GM18526 (cell line): Measurements from ENCODE around the gene GDF2.

Experiments
- POLR2A ChIP-seq: IDR thresholded peaks from 3 replicates; pipeline ENCODE4 v1.6.1; 2011; ENCODE audit not compliant: insufficient read length; ENCODE audit errors: extremely low read depth

GDF2 gene

GRCh38 chr10:47318706-47319105, 3.5 kb upstream of the GDF2 start:
- TF ChIP-seq POLR2A, result no peak

- TF ChIP-seq POLR2A, result no peak
These were observed 2.5 kb upstream of the GDF2 start for GRCh38 chr10:47319784-47320183.

GRCh38 chr10:47320812-47321211, 1.4 kb upstream of the GDF2 start:
- TF ChIP-seq POLR2A, result no peak

GRCh38 chr10:47321521-47322195, 596 bp upstream of the GDF2 start:
- no peak for TF ChIP-seq POLR2A

GRCh38 chr10:47323087-47323486, 833 bp downstream of the GDF2 start:
- TF ChIP-seq POLR2A, result no peak

- TF ChIP-seq POLR2A, result no peak
These were observed 1.5 kb downstream of the GDF2 start for GRCh38 chr10:47323636-47324296.

- TF ChIP-seq POLR2A, result no peak
These were observed 3.3 kb downstream of the GDF2 start for GRCh38 chr10:47325303-47326291.

GRCh38 chr10:47326306-47326926, 4.2 kb downstream of the GDF2 start:
- TF ChIP-seq POLR2A, result no peak

- no peak for TF ChIP-seq POLR2A
These were observed 4.7 kb downstream of the GDF2 start for GRCh38 chr10:47326927-47327330.

- no peak for TF ChIP-seq POLR2A
These were observed 7.6 kb downstream of the GDF2 start for GRCh38 chr10:47329855-47330254.

- no peak for TF ChIP-seq POLR2A
These were observed 8.1 kb downstream of the GDF2 start for GRCh38 chr10:47330366-47330765.

GRCh38 chr10:47330804-47331203, 8.6 kb downstream of the GDF2 start:
- TF ChIP-seq POLR2A, result no peak

- TF ChIP-seq POLR2A, result no peak
These were observed 9.2 kb downstream of the GDF2 start for GRCh38 chr10:47331491-47331890.

- no peak for TF ChIP-seq POLR2A
These were observed 9.7 kb downstream of the GDF2 start for GRCh38 chr10:47331954-47332353.

- no peak for TF ChIP-seq POLR2A
These were observed 10.1 kb downstream of the GDF2 start for GRCh38 chr10:47332371-47332770.
